ENCODE results near the gene SEZ6L2.
A peak's percentile ranks its signal among the peaks of the same experiment; 100 is the strongest.

SEZ6L2 gene

GRCh38 chr16:29825145-29826044 is 74.0 kb downstream of the SEZ6L2 start:
- Mint-ChIP-seq H3K36me3 (peaks cover 2% of the 10 kb centered on the region), H3K27me3 (no peaks in the 10 kb centered on the region), H3K27ac (peak overlapping the region; percentile 41), H3K9me3 (no peaks in the 10 kb centered on the region), H3K4me1 (peaks cover 27% of the 10 kb centered on the region), H3K4me3 (no peak overlapping the region)
- DNase-seq (ENCODE audit: low spot score in 2 of 2), result no peak
- ATAC-seq (ENCODE audit: low read depth), result no peak

- no peaks in the 10 kb centered on the region for H3K27me3 Mint-ChIP-seq
Measured at GRCh38 chr16:29824589-29825144, 74.7 kb downstream of the SEZ6L2 start.

GRCh38 chr16:29821643-29822115 is 77.7 kb downstream of the SEZ6L2 start:
- Mint-ChIP-seq H3K27me3 (no peaks in the 10 kb centered on the region), H3K27ac (peak overlapping the region; percentile 94)

More at GRCh38 chr16:29824589-29825144, 74.7 kb downstream of the SEZ6L2 start:
- peaks cover 1% of the 10 kb centered on the region for H3K36me3 Mint-ChIP-seq
- ATAC-seq (ENCODE audit: low read depth) (no peak), DNase-seq (ENCODE audit: low spot score in 2 of 2) (no peak)
- no peak overlapping the region for H3K4me3 Mint-ChIP-seq
- peaks cover 30% of the 10 kb centered on the region for H3K4me1 Mint-ChIP-seq
- no peaks in the 10 kb centered on the region for H3K9me3 Mint-ChIP-seq
- H3K27ac Mint-ChIP-seq, result peak overlapping the region; percentile 41

More at GRCh38 chr16:29821643-29822115, 77.7 kb downstream of the SEZ6L2 start:
- DNase-seq (ENCODE audit: low spot score in 2 of 2) (no peak), ATAC-seq (ENCODE audit: low read depth) (no peak)
- Mint-ChIP-seq H3K4me1 (peaks cover 45% of the 10 kb centered on the region), H3K9me3 (no peaks in the 10 kb centered on the region), H3K4me3 (peak overlapping the region; percentile 96), H3K36me3 (peaks cover 15% of the 10 kb centered on the region)
